Fibroblast of skin of back (primary cell): ENCODE results near the gene OR8S1. TPM values are rescaled to one million over a fixed set of nuclear protein-coding genes. Genes with fewer than 3 reads are reported as not detected.
A peak's percentile ranks its signal among the peaks of the same experiment; 100 is the strongest.
"Not testable (repeated sequence)": the region's sequence is repeated elsewhere in the genome, so short reads cannot be mapped to it uniquely, and the experiment has no call there.

Experiments used
- DNase-seq: peaks from one replicate; pipeline ENCODE4 v3.0.0-alpha.2; 2013
- polyA plus RNA-seq, 2 experiments: library from polyadenylated mRNA; unstranded; fragments of 120-200 nt; gene quantifications; one replicate each; pipeline ENCODE4 v1.2.1, GENCODE V29; 2013; ENCODE audit not compliant: insufficient read length in 2 of 2

Gene OR8S1, protein sequence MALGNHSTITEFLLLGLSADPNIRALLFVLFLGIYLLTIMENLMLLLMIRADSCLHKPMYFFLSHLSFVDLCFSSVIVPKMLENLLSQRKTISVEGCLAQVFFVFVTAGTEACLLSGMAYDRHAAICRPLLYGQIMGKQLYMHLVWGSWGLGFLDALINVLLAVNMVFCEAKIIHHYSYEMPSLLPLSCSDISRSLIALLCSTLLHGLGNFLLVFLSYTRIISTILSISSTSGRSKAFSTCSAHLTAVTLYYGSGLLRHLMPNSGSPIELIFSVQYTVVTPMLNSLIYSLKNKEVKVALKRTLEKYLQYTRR
- polyA plus RNA-seq (2013, experiment 1 of 2; ENCODE audit: insufficient read length): not detected
- polyA plus RNA-seq (2013, experiment 2 of 2; ENCODE audit: insufficient read length): not detected

DNA sequence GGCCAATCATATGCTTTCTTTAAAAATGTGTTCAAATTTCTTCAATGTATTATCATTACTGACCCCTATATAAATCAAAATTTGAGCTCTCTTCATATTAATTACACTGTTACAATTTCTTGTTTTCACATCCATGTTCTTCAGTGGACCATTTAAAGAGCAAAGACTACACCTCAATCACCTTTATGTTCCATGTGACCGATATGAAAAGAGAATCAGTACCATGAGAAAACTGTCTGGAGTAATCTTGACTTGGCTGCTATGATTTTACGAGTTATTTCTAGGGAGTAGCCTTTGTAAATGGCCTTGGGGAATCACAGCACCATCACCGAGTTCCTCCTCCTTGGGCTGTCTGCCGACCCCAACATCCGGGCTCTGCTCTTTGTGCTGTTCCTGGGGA lies at the start of gene OR8S1:
OR8S1 (plus strand) TSS at position 301 of the 400 bp plus-strand sequence; CDS start at position 301, 0 bp downstream.
- DNase-seq: no peak

DNA sequence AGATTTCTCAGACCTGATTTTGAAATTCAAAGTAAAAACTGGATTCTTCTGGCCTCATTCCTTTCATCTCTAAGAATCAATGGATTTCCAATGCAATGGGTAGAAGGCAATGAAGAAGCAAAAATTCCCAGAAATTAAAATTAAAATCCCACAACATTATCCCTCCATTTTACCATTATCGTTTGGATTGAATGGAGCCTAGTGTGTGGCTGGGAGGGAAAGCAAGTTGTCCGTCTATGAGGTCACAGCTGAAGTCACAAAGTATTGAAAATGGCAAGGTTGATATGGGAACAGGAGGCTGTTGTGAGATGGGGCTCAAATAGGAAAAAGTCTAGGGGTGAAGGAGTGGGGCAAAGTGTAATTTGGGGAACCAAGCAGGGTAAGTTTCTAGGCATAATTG lies 43.2 kb upstream of the OR8S1 start, which contains the start of gene C12orf54:
C12orf54 (plus strand) TSS at position 301 of the 400 bp plus-strand sequence. CDS start 799 bp downstream, outside the sequence.
- no peak for DNase-seq

DNA sequence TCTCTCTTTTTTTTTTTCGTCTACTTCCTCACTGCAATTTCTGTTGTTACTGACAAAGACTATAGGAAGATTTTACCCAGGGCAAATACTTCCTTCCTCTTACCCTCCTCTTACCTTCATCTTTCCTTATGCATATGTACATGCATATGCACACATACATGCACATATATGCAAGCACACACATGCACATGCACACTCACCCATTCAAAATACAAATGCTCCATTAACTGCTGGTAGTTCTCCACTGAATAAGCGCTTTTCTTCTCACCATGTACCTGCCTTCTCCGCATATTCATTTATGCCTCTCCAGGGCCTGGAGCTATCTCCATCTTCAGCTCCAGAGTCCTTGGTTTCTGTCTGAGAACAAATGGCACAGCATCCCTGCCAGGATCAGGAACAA lies 42.5 kb upstream of the OR8S1 start:
- no peak for DNase-seq

DNA sequence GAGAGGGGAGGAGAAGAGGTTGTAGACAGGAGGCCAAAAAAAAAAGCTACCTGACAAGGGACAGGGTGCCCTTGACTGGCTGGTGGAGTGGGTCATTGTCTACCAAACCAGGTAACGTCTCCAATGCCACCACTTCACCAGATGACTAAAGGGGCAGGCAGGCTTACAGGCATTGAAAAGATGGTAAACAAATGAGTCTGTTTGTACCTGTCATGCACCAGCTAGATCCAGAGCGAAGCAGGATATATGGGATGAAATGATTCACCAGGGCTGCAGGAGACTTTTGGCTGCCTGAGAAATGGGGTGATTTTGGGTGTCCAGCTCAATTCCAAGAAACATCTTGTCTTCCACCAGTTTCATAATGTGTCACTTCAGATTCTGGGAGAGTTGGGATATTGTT lies 39.2 kb upstream of the OR8S1 start:
- DNase-seq: no peak

DNA sequence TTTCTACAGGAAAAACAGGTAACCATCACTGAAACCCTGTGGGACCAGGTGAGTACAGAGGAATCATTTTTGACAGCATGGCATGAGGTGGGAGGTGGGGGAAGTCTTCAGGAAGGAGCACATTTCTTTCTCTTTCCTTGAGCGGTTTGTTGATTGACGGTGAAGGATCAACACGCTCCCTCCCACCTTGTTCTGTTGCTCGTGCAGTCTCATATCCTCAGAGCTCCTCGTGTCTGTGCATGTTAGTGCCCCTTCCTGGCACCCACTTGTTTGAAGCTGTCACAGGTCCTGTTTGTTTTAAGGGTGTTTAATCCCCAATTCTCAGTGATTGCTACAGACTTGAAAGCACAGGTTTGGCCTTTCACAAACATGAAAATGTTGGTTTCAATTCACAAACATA lies 38.8 kb upstream of the OR8S1 start:
- DNase-seq: no peak

DNA sequence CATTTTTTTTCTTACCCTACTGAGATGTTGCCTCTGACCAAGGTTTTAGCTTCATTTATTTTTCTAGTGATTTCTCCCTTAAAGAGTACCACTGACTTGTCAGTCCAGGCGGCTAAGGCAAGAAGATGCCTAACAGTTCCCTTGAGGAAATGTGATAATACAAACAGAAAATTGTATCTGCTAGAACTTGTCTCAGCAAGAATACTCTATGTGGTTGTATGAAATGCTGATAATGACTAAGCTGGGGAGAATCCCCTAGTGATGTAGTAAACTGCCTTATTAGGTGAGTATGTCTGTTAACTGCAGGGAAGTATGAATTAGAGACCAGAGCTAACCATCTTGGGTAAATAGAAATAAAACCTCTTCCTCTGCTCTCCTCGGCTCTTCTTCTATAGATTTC lies 36.4 kb upstream of the OR8S1 start:
- DNase-seq: peak; percentile 76

DNA sequence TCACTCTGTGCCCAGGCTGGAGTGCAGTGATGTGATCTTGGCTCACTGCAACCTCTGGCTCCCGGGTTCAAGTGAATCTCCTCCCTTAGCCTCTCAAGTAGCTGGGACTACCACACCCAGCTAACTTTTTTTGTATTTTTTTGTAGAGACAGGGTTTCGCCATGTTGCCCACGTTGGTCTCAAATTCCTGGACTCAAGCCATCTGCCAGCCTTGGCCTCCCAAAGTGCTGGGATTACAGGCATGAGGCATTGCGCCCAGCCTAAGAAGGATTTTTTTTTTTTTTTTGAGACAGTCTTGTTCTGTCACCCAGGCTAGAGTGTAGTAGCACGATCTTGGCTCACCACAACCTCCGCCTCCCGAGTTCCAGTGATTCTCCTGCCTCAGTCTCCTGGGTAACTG lies 36.0 kb upstream of the OR8S1 start:
- not testable (repeated sequence) for DNase-seq

DNA sequence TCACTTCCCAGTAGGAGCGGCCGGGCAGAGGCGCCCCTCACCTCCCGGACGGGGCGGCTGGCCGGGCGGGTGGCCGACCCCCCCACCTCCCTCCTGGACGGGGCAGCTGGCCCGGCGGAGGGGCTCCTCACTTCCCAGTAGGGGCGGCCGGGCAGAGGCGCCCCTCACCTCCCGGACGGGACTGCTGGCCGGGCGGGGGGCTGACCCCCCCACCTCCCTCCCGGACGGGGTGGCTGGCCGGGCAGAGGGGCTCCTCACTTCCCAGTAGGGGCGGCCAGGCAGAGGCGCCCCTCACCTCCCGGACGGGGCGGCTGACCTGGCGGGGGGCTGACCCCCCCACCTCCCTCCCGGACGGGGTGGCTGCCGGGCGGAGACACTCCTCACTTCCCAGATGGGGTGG lies 25.2 kb upstream of the OR8S1 start:
- not testable (repeated sequence) for DNase-seq

DNA sequence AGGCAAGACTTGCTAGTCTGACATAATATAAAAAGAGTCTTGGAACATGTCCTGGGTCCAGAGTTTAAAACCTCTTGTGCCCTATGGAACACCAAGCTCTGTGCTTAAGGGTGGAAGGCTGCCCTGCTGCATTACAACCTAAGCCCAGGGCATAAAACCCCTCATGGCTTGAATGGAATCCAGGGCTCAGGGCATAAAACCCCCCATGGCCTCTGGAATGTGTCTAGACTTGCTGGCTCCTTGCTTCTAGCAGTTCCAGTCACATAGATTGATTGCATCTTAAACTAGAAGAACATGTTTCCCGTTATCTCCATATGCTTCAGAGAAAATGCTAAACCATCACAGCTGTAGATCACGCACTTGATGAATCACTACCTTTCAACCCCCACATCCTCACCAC lies 18.6 kb upstream of the OR8S1 start:
- not testable (repeated sequence) for DNase-seq

DNA sequence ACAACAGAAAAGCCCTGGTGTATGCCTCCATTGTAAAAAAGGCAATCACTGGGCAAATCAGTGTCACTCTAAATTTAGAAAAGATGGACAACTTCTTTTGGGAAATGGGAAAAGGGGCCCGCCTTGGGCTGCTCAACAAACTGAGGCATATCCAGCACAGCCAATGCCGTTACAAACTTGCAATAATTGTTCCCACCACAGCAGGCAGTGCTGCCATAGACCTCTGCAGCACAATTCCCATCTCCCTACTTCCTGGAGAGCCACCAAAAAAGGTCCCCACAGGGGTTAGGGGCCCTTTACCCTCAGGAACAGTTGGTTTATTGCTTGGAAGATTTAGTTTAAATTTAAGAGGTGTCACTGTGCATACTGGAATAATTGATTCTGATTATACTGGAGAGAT lies 16.4 kb upstream of the OR8S1 start:
- no peak for DNase-seq

DNA sequence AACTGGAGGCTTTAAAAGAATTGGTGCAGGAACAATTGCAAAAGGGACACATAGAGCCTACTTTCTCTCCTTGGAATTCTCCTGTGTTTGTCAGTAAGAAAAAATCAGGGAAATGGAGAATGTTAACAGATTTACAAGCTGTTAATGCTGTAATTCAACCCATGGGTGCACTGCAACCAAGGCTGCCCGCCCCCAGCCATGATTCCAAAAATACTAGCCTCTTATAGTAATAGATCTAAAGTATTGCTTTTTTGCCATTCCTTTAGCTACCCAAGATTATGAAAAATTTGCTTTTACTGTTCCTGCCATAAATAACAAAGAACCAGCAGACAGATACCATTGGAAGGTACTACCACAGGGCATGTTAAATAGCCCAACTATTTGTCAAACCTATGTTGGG lies 15.3 kb upstream of the OR8S1 start:
- no peak for DNase-seq

DNA sequence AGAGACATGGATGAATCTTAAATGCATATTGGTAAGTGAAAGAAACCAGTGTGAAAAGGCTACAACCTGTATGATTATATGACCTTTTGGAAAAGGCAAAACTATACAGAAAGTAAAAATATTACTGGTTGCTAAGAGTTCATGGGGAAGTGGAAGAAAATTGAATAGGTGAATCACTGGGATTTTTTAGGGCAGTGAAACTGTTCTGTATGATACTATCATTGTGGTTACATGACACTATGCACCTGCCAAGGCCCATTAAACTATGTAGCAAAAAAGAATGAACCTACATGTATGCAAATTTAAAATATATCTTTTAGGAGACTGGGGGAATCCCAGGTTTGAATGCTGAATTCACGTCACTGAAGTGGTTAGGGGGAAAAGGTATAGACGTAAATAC lies 12.6 kb upstream of the OR8S1 start:
- DNase-seq: no peak

DNA sequence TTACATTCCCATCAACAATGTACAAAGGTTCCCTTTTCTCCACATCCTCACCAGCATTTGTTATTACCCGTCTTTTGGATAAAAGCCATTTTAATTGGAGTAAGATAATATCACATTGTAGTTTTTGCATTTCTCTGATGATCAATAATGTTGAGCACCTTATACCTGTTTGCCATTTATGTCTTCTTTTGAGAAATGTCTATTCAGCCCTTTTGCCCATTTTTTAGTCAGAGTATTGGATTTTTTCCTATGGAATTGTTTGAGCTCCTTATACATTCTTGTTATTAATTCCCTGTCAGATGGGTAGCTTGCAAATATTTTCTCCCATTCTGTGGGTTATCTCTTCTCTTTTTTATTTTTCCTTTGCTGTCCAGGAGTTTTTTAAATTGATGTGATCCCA lies 10.7 kb upstream of the OR8S1 start:
- DNase-seq: no peak

DNA sequence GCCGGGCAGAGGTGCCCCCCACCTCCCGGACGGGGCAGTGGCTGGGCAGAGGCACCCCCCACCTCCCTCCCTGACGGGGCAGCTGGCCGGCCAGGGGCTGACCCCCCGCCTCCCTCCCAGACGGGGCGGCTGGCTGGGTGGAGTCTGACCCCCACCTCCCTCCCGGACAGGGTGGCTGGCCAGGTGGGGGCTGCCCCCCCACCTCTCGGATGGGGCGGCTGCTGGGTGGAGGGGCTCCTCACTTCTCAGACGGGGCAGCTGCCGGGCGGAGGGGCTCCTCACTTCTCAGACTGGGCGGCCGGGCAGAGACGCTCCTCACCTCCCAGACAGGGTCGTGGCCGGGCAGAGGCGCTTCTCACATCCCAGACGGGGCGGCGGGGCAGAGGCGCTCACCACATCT lies 5.1 kb upstream of the OR8S1 start:
- DNase-seq: not testable (repeated sequence)

DNA sequence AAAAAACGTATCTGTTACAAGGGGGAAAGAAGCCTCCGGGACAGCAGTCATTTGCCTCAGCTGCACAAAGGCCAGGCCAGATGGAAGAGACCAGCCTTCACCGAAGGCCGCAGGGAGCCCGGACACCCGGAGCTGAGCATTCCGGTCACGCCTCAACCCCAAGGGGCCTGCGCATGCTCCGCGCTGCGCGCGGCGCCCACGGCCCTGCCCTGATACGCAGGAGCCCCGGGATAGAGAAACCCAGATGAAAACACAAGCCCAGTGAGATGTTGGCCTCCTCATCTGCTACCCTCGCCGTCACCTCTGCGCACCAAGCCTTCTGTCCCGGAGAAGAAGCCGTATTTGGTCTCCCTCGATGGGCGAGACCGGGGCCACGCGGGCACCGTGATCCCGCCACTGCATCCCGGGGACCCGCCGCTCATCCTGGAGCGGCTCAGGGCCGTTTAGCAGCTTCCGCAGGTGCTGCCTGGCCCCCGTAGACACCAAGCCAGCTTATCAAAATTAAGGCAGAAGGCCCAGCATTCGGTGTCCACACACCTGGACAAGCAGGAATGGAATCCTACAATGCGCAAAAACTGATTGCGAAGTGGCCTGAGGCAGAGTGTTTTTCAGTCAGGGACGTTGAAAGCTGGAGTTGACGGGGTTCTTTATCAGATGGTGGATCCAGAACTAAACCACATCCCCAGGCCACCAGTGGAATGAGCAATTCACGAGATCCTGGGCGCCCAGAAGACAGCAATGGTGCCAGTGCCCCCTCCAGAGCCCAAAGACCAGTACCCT lies 2.6 kb downstream of the OR8S1 start:
- no peak for DNase-seq

DNA sequence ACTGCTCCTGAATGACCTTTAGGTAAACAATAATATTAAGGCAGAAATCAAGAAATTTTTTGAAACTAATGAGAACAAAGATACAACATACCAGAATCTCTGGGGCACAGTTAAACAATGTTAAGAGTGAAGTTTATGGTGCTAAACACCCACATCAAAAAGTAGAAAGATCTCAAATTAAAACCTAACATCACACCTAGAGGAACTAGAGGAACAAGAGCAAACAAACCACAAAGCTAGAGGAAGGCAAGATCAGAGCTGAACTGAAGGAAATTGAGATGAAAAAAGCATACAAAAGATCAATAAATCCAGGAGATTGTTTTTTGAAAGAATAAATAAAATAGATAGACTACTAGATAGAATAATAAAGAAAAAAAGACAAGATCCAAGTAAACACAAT lies 7.2 kb downstream of the OR8S1 start:
- DNase-seq: no peak

DNA sequence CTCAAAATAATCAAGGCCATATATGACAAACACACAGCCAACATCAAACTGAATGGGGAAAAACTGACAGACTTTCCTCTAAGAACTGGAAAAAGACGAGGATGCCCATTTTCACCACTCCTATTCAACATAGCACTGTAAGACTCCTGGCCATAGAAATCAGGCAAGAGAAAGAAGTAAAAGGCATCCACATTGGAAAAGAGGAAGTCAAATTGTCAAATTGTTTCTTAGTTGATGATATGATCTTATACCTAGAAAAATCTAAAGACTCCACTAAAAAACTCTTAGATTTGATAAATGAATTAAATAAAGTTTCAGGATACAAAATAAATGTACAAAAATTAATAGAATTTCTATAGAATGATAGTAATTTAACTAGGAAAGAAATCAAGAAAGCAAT lies 11.2 kb downstream of the OR8S1 start:
- DNase-seq: no peak

DNA sequence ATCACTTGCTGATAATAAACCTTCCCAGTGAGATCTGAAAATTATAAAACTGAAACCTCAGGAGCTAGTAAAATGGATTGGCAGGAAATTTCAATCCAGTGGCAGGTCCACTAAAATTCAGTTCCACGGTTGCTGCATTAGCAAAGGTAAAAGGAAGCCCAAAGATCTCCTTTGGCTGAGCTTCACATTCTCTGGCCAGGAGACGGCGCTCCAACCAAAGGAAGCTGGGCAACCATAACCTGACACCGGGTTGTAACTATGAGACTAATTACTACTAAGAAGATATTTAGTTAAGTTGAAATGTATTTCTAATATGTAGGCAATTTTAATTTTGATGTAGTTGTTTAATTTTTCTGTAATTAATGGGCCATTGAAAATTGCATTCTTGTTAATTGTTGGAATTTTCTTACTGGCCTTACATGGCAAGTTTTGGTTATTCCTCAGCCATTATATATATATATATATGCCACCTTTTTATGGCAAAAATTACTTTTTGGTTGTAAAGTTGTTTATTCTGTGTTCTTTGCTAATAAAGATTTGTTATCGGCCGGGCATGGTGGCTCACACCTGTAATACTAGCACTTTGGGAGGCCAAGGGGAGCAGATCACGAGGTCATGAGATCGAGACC lies 17.0 kb downstream of the OR8S1 start:
- peak; percentile 19 for DNase-seq

DNA sequence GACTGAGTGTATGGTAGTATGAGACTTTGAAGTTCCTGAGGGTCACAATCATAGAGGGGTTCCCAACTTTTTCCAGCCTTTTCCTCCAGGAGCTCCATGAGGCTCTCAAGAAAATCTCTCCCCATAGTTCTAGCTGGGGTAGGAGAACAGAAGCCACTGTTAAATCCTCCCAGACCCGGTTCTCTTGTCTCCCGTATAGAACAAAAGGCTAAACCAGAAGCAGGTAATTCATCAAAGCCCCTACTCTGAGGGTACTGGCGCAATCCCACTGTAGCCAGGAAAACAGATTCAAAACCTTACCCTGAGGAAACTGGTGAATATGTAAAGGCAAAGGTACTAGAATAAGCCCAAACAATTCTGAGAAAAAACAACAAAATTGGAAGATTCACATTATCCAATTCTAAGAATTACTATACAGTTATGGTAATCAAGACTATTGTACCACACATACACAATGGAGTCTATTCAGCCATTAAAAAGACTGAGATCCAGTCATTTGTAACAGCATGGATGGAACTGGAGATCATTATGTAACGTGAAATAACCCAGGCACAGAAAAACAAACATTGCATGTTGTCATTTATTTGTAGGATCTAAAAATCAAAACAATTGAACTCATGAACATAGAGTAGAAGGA lies 20.5 kb downstream of the OR8S1 start:
- no peak for DNase-seq

DNA sequence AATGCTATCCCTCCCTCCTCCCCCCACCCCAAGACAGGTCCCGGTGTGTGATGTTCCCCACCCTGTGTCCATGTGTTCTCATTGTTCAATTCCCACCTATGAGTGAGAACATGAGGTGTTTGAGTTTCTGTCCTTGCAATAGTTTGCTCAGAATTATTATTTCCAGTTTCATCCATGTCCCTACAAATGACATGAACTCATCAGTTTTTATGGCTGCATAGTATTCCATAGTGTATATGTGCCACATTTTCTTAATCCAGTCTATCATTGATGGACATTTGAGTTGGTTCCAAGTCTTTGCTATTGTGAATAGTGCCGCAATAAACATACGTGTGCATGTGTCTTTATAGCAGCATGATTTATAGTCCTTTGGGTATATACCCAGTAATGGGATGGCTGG lies 21.6 kb downstream of the OR8S1 start:
- not testable (repeated sequence) for DNase-seq

DNA sequence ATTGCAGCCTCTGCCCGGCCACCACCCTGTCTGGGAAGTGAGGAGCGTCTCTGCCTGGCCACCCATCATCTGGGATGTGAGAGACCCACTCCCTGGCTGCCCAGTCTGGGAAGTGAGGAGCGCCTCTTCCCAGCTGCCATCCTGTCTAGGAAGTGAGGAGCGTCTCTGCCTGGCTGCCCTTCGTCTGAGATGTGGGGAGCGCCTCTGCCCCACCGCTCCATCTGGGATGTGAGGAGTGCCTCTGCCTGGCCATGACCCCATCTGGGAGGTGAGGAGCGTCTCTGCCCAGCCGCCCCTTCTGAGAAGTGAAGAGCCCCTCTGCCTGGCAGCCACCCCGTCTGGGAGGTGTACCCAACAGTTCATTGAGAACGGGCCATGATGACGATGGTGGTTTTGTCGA lies 26.2 kb downstream of the OR8S1 start:
- DNase-seq: not testable (repeated sequence)

DNA sequence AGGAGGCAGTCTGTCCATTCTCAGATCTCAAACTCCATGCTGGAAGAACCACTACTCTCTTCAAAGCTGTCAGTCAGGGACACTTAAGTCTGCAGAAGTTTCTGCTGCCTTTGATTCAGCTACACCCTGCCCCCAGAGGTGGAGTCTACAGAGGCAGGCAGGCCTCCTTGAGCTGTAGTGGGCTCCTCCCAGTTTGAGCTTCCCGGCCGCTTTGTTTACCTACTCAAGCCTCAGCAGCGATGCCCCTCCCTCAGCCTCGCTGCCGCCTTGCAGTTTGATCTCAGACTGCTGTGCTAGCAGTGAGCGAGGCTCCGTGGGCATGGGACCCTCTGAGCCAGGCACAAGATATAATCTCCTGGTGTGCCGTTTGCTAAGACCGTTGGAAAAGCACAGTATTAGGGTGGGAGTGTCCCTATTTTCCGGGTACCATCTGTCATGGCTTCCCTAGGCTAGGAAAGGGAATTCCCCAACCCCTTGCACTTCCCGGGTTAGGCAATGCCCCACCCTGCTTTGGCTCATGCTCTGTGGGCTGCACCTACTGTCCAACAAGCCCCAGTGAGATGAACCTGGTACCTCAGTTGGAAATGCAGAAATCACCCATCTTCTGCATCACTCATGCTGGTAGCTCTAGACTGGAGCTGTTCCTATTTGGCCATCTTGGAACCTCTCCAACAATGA lies 28.4 kb downstream of the OR8S1 start:
- not testable (repeated sequence) for DNase-seq
